GM10266 (cell line): ENCODE data around the gene STOX2.

Experiments
- DNase-seq: peaks from one replicate; pipeline ENCODE4 v3.0.0; 2012; ENCODE audit errors: extremely low spot score
- CTCF ChIP-seq: IDR thresholded peaks from 2 replicates; pipeline ENCODE4 v1.5.1; 2012; ENCODE audit warnings: mild to moderate bottlenecking, low read depth; ENCODE audit not compliant: control insufficient read depth, insufficient read depth; ENCODE audit errors: missing control alignments

The STOX2 gene

DNA sequence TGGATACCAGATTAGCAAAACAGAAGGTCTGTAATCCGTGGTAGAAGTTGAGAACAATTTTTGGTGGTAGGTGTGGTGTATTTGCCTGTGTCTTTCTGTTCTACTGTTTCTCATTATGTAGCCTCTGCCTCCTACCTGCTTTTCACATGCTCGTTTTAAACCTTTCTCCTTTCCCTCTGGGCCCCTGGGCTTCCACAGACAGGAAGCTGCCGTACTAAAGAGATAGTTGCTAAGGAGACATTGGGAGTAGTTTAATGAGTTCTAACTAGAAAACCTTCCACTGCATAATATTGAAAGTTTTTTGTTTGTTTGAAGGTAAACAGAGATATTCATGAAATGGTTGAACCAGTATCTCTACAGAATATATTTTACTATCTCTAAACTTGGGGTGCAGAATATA is 107.8 kb downstream of the STOX2 start:
- DNase-seq = no peak
- TF ChIP-seq CTCF = no peak

GRCh38 chr4:184014301-184014700 is 109.2 kb downstream of the STOX2 start:
- no peak for TF ChIP-seq CTCF
- DNase-seq = no peak

GRCh38 chr4:184016759-184017668 is 111.9 kb downstream of the STOX2 start:
- TF ChIP-seq CTCF = no peak
- DNase-seq = no peak

DNA sequence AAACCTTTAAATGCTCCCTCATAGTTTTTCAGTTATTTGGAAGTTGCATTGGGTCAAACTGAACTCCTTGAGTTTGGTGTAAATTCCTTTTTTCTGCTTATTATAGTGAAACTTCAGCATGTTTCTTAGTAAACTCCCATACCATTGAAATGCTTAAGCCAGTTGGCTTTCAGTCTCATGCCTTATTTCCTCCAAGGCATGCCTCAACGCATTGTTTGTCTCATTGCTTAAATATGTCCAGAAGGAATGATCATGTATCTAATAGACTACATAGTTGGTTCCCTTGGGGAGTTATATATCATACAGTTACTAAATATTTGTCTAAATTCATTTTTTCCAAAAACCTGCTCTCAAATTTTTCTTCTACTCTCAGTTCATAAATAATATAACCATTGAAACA is 114.0 kb downstream of the STOX2 start:
- no peak for TF ChIP-seq CTCF
- no peak for DNase-seq

GRCh38 chr4:184019667-184020623 is 114.8 kb downstream of the STOX2 start:
- DNase-seq = no peak
- no peak for TF ChIP-seq CTCF

- no peak for TF ChIP-seq CTCF
- DNase-seq = no peak
These were observed 116.3 kb downstream of the STOX2 start for GRCh38 chr4:184021389-184021788.
